HEK293 (cell line): ENCODE results near the gene ROPN1L.

Experiments
- CTCF ChIA-PET: fragments of 350-600 bp; formaldehyde crosslinking; extraction: SDS; loops from one replicate; lab custom pipeline; 2021; ENCODE audit warnings: antibody characterized with exemption; lab: Yijun Ruan, JAX
- POLR2A ChIA-PET: fragments of 300-600 bp; formaldehyde crosslinking; extraction: SDS; loops from one replicate; lab custom pipeline; 2020; ENCODE audit warnings: antibody characterized with exemption, inconsistent platforms; lab: Yijun Ruan, JAX
- H3K27ac ChIP-seq: fragments of 200-500 bp; sonication (Bioruptor generic); 2 replicates; pipeline ENCODE4 v1.5.1; 2014; ENCODE audit warnings: low read depth, low read length, control low read depth, inconsistent platforms; ENCODE audit errors: extremely low read depth
- H3K36me3 ChIP-seq, 2 experiments: fragments of 200-500 bp in 1 of 2; sonication (Bioruptor generic) in 1 of 2; 1 replicate in 1 of 2; 2 replicates in 1 of 2; pipeline ENCODE4 v1.5.1; 2014 to 2017; ENCODE audit warnings: inconsistent platforms in 2 of 2, low read length in 2 of 2; ENCODE audit not compliant: control insufficient read depth in 2 of 2, insufficient read depth in 1 of 2
- H3K4me1 ChIP-seq: fragments of 200-500 bp; sonication (Bioruptor generic); 2 replicates; pipeline ENCODE4 v1.5.1; 2014; ENCODE audit warnings: mild to moderate bottlenecking, low read length, inconsistent platforms; ENCODE audit not compliant: control insufficient read depth, insufficient read depth
- H3K4me3 ChIP-seq: 2 replicates; pipeline ENCODE4 v1.5.1; 2011; ENCODE audit warnings: low read depth, mild to moderate bottlenecking, control low read depth, low read length, moderate library complexity
- H3K9me3 ChIP-seq: fragments of 200-500 bp; sonication (Bioruptor generic); 2 replicates; pipeline ENCODE4 v1.5.1; 2014; ENCODE audit warnings: low read depth, low read length, inconsistent platforms; ENCODE audit not compliant: control insufficient read depth, insufficient read depth
- WT1 ChIP-seq: fragments of 450-650 bp; formaldehyde crosslinking; IDR thresholded peaks from 2 replicates; pipeline ENCODE4 v1.5.1; 2016; ENCODE audit warnings: missing biosample characterization, missing genetic modification characterization
- YY1 ChIP-seq: fragments of 450-650 bp; formaldehyde crosslinking; IDR thresholded peaks from 2 replicates; pipeline ENCODE4 v1.5.1; 2018; ENCODE audit warnings: missing biosample characterization, missing genetic modification characterization
- ZBTB8A ChIP-seq: fragments of 450-650 bp; formaldehyde crosslinking; IDR thresholded peaks from 2 replicates; pipeline ENCODE4 v1.5.1; 2016; ENCODE audit warnings: missing biosample characterization, missing genetic modification characterization
- ZFP3 ChIP-seq: fragments of 450-650 bp; formaldehyde crosslinking; IDR thresholded peaks from 2 replicates; pipeline ENCODE4 v1.5.1; 2016; ENCODE audit warnings: low read depth, missing biosample characterization, missing genetic modification characterization
- ZNF10 ChIP-seq: fragments of 450-650 bp; formaldehyde crosslinking; IDR thresholded peaks from 2 replicates; pipeline ENCODE4 v1.5.1; 2017; ENCODE audit warnings: missing biosample characterization, missing genetic modification characterization
- ZNF114 ChIP-seq: fragments of 450-650 bp; formaldehyde crosslinking; IDR thresholded peaks from 2 replicates; pipeline ENCODE4 v1.5.0; 2017; ENCODE audit warnings: missing biosample characterization, missing genetic modification characterization
- ZNF146 ChIP-seq: fragments of 450-650 bp; formaldehyde crosslinking; IDR thresholded peaks from 2 replicates; pipeline ENCODE4 v1.5.1; 2016; ENCODE audit warnings: missing biosample characterization, missing genetic modification characterization
- ZNF148 ChIP-seq: fragments of 450-650 bp; formaldehyde crosslinking; IDR thresholded peaks from 2 replicates; pipeline ENCODE4 v1.5.0; 2017; ENCODE audit warnings: missing biosample characterization, missing genetic modification characterization, borderline replicate concordance
- ZNF184 ChIP-seq: fragments of 450-650 bp; IDR thresholded peaks from 2 replicates; pipeline ENCODE4 v1.5.1; 2018; ENCODE audit warnings: missing biosample characterization, mild to moderate bottlenecking, missing genetic modification characterization
- ZNF350 ChIP-seq: fragments of 450-650 bp; formaldehyde crosslinking; IDR thresholded peaks from 2 replicates; pipeline ENCODE4 v1.5.0; 2017; ENCODE audit warnings: missing biosample characterization, mild to moderate bottlenecking, missing genetic modification characterization
- ZNF391 ChIP-seq: fragments of 450-650 bp; formaldehyde crosslinking; IDR thresholded peaks from 2 replicates; pipeline ENCODE4 v1.5.1; 2016; ENCODE audit warnings: low read depth, missing biosample characterization, missing genetic modification characterization, borderline replicate concordance
- ZNF555 ChIP-seq: fragments of 450-650 bp; formaldehyde crosslinking; conservative IDR thresholded peaks from 2 replicates; pipeline ENCODE4 v1.5.1; 2017; ENCODE audit warnings: missing biosample characterization, mild to moderate bottlenecking, missing genetic modification characterization, inconsistent platforms
- ZNF560 ChIP-seq: fragments of 450-650 bp; formaldehyde crosslinking; IDR thresholded peaks from 2 replicates; pipeline ENCODE4 v1.5.1; 2017; ENCODE audit warnings: missing biosample characterization, missing genetic modification characterization, borderline replicate concordance
- ZNF76 ChIP-seq: fragments of 450-650 bp; formaldehyde crosslinking; IDR thresholded peaks from 2 replicates; pipeline ENCODE4; 2016; ENCODE audit warnings: low read depth, missing biosample characterization, missing genetic modification characterization, borderline replicate concordance
- ZNF792 ChIP-seq: fragments of 450-650 bp; formaldehyde crosslinking; IDR thresholded peaks from 2 replicates; pipeline ENCODE4 v1.5.1; 2016; ENCODE audit warnings: missing biosample characterization, missing genetic modification characterization
- TF ChIP-seq, protein P1 (sequence below): fragments of 450-650 bp; formaldehyde crosslinking; IDR thresholded peaks from 2 replicates; pipeline ENCODE4 v1.5.1; 2016; ENCODE audit warnings: missing biosample characterization, missing genetic modification characterization
- TF ChIP-seq, protein P2 (sequence below): fragments of 450-650 bp; formaldehyde crosslinking; IDR thresholded peaks from 2 replicates; pipeline ENCODE4 v1.5.1; 2017; ENCODE audit warnings: missing biosample characterization, missing genetic modification characterization
- TF ChIP-seq, protein P3 (sequence below): fragments of 450-650 bp; formaldehyde crosslinking; IDR thresholded peaks from 2 replicates; pipeline ENCODE4 v1.5.1; 2016; ENCODE audit warnings: missing biosample characterization, missing genetic modification characterization

ROPN1L gene

DNA sequence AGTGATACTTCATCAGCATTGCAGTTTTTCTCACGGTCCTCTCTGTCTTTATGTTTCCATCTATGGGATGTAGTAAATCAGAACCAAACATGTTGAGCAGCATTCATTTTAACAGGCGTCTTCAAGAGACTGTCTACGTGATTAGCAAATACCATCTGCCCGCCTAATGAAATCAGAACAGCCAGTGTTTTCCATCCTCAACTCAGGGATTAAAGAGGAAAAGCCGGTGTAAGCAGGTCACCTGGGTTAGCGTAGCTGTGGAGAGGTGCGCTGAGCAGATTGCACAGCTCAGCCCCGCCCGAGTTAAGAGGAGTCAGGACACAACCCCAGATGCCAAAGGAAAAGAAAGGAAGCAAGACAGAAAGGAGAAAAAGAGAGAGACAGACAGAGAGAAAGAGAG lies 67.9 kb downstream of the ROPN1L start:
- TF ChIP-seq ZBTB8A (tag by site-specific recombination): no peak
- no peak for TF ChIP-seq WT1 (tag by site-specific recombination)
- TF ChIP-seq ZNF350 (tag by site-specific recombination): no peak
- no peak for TF ChIP-seq ZNF184
- TF ChIP-seq, protein P1, sequence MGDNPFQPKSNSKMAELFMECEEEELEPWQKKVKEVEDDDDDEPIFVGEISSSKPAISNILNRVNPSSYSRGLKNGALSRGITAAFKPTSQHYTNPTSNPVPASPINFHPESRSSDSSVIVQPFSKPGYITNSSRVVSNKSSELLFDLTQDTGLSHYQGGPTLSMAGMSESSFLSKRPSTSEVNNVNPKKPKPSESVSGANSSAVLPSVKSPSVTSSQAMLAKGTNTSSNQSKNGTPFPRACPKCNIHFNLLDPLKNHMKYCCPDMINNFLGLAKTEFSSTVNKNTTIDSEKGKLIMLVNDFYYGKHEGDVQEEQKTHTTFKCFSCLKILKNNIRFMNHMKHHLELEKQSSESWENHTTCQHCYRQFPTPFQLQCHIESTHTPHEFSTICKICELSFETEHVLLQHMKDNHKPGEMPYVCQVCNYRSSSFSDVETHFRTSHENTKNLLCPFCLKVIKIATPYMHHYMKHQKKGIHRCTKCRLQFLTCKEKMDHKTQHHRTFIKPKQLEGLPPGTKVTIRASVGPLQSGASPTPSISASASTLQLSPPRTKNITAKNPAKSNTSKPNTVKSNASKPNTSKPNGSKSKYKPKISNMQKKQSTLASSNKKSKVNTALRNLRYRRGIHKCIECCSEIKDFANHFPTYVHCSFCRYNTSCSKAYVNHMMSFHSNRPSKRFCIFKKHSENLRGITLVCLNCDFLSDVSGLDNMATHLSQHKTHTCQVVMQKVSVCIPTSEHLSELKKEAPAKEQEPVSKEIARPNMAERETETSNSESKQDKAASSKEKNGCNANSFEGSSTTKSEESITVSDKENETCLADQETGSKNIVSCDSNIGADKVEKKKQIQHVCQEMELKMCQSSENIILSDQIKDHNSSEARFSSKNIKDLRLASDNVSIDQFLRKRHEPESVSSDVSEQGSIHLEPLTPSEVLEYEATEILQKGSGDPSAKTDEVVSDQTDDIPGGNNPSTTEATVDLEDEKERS (tag by site-specific recombination): no peak
- TF ChIP-seq, protein P2, sequence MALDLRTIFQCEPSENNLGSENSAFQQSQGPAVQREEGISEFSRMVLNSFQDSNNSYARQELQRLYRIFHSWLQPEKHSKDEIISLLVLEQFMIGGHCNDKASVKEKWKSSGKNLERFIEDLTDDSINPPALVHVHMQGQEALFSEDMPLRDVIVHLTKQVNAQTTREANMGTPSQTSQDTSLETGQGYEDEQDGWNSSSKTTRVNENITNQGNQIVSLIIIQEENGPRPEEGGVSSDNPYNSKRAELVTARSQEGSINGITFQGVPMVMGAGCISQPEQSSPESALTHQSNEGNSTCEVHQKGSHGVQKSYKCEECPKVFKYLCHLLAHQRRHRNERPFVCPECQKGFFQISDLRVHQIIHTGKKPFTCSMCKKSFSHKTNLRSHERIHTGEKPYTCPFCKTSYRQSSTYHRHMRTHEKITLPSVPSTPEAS (tag by site-specific recombination): no peak
- TF ChIP-seq ZNF792 (tag by site-specific recombination): no peak
- TF ChIP-seq, protein P3, sequence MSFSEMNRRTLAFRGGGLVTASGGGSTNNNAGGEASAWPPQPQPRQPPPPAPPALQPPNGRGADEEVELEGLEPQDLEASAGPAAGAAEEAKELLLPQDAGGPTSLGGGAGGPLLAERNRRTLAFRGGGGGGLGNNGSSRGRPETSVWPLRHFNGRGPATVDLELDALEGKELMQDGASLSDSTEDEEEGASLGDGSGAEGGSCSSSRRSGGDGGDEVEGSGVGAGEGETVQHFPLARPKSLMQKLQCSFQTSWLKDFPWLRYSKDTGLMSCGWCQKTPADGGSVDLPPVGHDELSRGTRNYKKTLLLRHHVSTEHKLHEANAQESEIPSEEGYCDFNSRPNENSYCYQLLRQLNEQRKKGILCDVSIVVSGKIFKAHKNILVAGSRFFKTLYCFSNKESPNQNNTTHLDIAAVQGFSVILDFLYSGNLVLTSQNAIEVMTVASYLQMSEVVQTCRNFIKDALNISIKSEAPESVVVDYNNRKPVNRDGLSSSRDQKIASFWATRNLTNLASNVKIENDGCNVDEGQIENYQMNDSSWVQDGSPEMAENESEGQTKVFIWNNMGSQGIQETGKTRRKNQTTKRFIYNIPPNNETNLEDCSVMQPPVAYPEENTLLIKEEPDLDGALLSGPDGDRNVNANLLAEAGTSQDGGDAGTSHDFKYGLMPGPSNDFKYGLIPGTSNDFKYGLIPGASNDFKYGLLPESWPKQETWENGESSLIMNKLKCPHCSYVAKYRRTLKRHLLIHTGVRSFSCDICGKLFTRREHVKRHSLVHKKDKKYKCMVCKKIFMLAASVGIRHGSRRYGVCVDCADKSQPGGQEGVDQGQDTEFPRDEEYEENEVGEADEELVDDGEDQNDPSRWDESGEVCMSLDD (tag by site-specific recombination): no peak
- no peak for TF ChIP-seq ZNF146
- TF ChIP-seq ZNF10 (tag by site-specific recombination): no peak
- TF ChIP-seq ZNF76 (tag by site-specific recombination): no peak
- no peak for TF ChIP-seq YY1
- TF ChIP-seq ZFP3 (tag by site-specific recombination): no peak
- no peak for TF ChIP-seq ZNF148 (tag by site-specific recombination)
- TF ChIP-seq ZNF555: no peak
- TF ChIP-seq ZNF560 (tag by site-specific recombination): no peak
- no peak for TF ChIP-seq ZNF114 (tag by site-specific recombination)
- no peak for TF ChIP-seq ZNF391
- no peaks in the 10 kb centered on the region for H3K9me3 ChIP-seq
- H3K4me1 ChIP-seq: peaks cover 5% of the 10 kb centered on the region; the same call in 1 of the 2 replicates
- ChIA-PET CTCF (interaction anchor here (0.6 to 1.1 kb wide), 3 partner anchors 34 to 61 kb away, joined by 3 read pairs; no protein-coding TSS in a partner anchor), POLR2A (no interaction called here)
- H3K4me3 ChIP-seq: no peak overlapping the region
- no peaks in the 10 kb centered on the region for H3K36me3 ChIP-seq
- no peak overlapping the region for H3K27ac ChIP-seq
